Activated naive CD4-positive, alpha-beta T cell treated with anti-CD3 and anti-CD28 coated beads, Interleukin-2, amount 50 U/mL, for 72 hours (primary cell): ENCODE measurements around the gene NLRC5. TPM values are rescaled to one million over a fixed set of nuclear protein-coding genes. Genes with fewer than 3 reads are reported as not detected.
A peak's percentile ranks its signal among the peaks of the same experiment; 100 is the strongest.
"Not testable (repeated sequence)": the region's sequence is repeated elsewhere in the genome, so short reads cannot be mapped to it uniquely, and the experiment has no call there.

Experiments
- ATAC-seq, 2 donors: fragments of 150-1000 bp; cut with Tn5 transposase; 2 replicates each; pipeline ENCODE4 v1.10.0; 2021; ENCODE audit warnings: mild to moderate bottlenecking in 2 of 2, moderate library complexity in 2 of 2
- DNase-seq, 2 donors: peaks; one replicate each; pipeline ENCODE4 v3.0.0; 2021 to 2022; ENCODE audit warnings: low spot score in 2 of 2
- H3K27ac Mint-ChIP-seq, 2 donors: one replicate each; pipeline ENCODE4 v1.8.0; 2022; ENCODE audit warnings: mild to moderate bottlenecking in 2 of 2, mixed read lengths in 2 of 2
- H3K36me3 Mint-ChIP-seq, 2 donors: one replicate each; pipeline ENCODE4 v1.8.0; 2022; ENCODE audit warnings: mixed read lengths in 2 of 2
- H3K9me3 Mint-ChIP-seq, 2 donors: one replicate each; pipeline ENCODE4 v1.8.0; 2022; ENCODE audit warnings: mixed read lengths in 2 of 2
- total RNA-seq, 2 donors: library from RNA; stranded (reverse); gene quantifications; one replicate each; pipeline ENCODE4 v1.2.3, GENCODE V29; 2022

The NLRC5 gene
- total RNA-seq, 2 donors from 2014 or later: 231 to 254 TPM

DNA sequence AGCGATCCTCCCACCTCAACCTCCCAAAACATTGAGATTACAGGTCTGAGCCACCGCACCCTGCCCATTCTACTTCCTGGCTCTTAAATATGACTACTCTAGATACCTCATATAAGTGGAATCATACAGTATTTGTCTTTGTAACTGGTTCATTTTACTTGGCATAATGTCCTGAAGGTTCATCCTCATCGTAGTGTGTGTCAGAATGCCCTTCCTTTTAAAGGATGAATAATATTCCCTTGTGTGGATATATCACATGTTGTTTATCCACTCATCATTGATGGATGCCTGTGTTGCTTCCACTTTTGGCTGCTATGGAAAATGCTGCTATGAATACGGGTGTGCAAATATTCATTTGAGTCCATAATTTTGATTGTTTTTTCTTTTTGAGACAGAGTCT lies 33.3 kb upstream of the NLRC5 start:
- no peak for ATAC-seq
- no peak overlapping the region for H3K27ac Mint-ChIP-seq
- no peak for DNase-seq
- H3K9me3 Mint-ChIP-seq: no peaks in the 10 kb centered on the region
- no peaks in the 10 kb centered on the region for H3K36me3 Mint-ChIP-seq

DNA sequence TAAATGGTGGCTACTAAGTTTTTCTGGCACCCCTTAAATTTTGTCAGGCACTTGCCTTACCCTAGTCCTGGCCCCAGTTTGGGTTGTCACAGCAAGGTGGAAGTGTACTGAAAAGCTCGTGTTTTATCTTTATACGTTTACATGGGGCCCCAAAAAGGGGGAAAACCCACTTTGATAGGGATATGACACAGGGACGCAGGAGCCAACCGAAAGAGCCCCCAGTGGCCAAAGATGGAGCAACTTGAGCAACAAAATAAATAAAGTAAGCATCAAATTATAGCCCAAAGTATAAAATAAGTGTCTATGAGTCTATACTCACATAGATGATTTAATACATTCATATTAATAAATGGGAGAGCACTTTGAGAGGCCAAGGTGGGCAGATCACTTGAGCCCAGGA lies 32.6 kb upstream of the NLRC5 start:
- DNase-seq (no peak), ATAC-seq (no peak)
- Mint-ChIP-seq H3K9me3 (no peaks in the 10 kb centered on the region), H3K27ac (no peak overlapping the region), H3K36me3 (no peaks in the 10 kb centered on the region)

DNA sequence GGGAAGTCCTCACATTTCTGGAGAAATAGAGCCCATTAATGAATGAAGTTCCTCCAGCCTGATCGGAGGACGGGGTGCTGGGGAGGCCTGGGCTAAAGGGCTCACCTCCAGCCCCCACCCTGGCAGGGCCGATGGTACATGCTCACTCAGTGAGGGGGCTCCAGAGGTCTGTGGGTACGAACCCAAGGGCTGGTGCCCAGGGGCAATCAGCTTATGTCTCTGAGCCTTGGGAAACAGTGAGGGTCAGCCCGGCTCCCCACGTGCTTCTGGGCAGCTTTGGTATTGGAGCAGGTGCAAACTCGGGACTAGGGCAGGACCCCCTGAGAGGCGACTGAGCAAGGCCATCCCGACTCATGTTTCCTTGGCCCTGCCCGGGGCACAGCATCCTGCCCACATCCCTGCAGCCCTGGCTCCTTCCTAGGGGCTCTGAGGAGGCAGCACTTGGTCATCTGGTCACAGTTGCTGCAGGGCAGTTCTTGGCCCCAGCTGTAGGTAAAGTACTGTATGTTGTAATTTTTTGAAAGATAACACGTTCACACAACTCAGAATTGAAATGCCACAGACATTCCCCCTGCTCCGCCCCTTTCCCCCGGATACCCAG lies 28.6 kb upstream of the NLRC5 start:
- Mint-ChIP-seq H3K36me3 (no peaks in the 10 kb centered on the region), H3K27ac (no peak overlapping the region), H3K9me3 (no peaks in the 10 kb centered on the region)
- DNase-seq (no peak), ATAC-seq (no peak)

DNA sequence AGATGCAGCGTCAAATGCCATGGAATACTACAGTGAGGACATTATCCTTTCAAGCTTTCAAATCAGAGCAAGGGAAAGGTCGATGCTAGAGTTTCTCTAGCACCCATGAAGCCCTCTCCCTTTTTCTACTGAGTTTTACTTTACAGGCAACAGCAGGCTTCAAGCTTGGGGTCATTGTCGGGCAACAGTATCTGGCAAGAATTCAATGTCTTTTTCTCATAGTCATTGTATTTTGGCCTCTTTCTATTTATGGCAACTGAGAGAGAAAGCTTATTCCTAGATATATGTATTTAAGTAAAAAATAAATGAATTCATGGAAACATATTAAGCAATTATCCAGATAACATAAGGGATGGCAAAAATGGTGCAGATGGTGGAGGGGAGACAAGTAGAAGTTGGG lies 28.0 kb upstream of the NLRC5 start:
- Mint-ChIP-seq H3K27ac (peak overlapping the region in 1 of 2 donors; percentile 60), H3K9me3 (no peaks in the 10 kb centered on the region), H3K36me3 (no peaks in the 10 kb centered on the region)
- DNase-seq (no peak), ATAC-seq (no peak)

DNA sequence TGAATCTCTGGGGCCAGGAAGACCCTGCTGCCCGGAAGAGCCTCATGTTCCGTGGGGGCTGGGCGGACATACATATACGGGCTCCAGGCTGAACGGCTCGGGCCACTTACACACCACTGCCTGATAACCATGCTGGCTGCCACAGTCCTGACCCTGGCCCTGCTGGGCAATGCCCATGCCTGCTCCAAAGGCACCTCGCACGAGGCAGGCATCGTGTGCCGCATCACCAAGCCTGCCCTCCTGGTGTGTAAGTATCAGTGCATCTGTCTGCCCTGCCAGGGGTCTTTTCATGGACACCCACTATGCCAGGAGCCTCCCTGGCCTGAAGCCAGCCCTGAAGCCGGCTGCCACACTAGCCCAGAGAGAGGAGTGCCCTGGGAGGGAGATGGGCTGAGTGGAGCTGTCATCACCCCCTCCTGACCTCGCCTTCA lies 27.5 kb upstream of the NLRC5 start, which contains the start of gene CETP:
TSS of gene CETP (plus strand) at position 100 of the 431 bp plus-strand sequence. CDS start at position 130, 30 bp downstream.
- Mint-ChIP-seq H3K36me3 (no peaks in the 10 kb centered on the region), H3K9me3 (no peaks in the 10 kb centered on the region), H3K27ac (peak within 1 kb of the TSS in 1 of 2 donors; percentile 60)
- ATAC-seq (no peak), DNase-seq (no peak)

DNA sequence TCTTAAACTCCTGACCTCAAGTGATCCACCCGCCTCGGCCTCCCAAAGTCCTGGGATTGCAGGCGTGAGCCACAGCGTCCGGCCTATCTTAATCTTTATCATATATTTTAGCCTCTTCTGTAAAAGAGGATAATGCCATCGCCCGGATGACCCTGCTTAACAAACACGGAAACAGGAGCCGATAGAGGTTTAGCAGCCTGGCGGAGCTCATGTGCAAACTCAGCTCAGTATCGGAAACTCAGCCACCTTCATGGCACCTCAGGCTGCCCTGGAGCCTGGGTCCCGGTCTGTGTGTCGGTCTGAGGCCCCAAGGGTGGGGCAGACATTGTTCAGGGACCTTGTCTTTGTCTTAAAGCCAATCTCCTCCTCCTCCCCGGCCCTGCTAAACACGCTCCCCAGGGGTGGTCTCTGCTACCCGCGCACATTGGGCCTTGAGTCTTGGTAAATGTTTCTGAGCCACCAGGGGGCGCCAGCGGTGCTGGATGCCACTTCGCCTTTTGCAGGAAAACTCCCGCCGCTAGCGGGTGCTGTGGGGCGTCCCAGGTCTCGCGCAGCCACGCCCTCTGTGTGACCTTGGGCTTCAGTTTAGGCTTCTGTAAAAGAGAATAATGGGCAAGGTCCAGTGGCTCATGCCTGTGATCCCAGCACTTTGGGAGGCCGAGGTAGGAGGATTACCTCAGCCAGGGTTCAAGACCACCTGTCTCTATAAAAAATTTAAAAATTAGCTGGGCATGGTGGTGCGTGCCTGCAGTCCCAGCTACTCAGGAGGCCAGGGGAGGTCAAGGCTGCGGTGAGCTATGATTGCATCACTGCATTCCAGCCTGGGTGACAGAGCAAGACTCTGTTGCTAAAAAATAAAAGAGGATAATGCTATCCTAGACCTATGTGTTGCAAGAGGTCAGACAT lies 24.9 kb upstream of the NLRC5 start:
- Mint-ChIP-seq H3K27ac (peak overlapping the region; percentile 57 to 79), H3K9me3 (no peaks in the 10 kb centered on the region), H3K36me3 (no peaks in the 10 kb centered on the region)
- ATAC-seq: peak; percentile 92 to 93
- DNase-seq: peak; percentile 88 to 100

DNA sequence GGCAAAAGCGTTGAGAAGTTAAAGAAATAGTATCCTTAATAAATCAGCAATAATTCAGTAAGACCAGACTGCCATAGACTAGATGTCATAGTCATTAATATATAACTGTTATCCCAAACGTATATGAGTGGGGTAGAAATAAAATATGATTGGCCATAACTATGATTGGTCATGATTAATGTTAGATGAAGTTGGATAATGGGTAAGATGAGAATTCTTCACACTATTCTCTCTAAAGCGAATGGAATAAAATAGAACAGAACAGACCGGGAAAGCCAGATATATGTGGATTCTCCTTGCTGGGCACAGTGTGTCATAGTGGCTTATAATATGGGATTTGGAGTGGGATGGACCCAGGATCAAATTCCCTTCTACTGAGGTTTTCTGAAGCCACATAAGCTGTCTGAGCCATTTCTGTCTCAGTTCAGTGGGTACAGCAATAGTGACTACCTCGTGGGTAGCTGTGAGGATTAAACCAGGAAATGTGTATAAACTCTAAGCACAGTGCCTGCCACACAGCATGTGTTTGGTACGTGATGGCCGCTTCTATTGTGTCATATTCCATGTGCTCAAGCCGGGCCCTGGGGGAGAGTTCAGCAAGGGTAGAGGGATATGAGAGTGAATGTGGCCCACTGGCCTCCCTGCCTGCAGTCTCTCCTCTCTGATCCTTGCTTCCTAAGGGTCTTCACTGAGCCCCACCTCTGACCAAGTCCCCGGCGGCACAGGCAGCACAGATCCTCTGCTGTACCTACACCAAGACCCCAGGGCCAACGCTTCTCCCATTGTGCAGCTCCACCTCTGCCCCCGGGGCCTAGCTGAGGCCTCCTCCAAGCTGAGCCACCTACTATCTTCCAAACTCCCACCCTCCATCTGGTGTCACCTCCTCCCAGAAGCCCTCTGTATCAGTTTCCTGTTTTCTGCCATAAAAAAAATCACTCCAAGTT lies 23.9 kb upstream of the NLRC5 start:
- ATAC-seq: peak in 1 of 2 donors; percentile 41
- peak overlapping the region; percentile 79 to 94 for H3K27ac Mint-ChIP-seq
- no peaks in the 10 kb centered on the region for H3K36me3 Mint-ChIP-seq
- H3K9me3 Mint-ChIP-seq: no peaks in the 10 kb centered on the region
- DNase-seq: no peak

DNA sequence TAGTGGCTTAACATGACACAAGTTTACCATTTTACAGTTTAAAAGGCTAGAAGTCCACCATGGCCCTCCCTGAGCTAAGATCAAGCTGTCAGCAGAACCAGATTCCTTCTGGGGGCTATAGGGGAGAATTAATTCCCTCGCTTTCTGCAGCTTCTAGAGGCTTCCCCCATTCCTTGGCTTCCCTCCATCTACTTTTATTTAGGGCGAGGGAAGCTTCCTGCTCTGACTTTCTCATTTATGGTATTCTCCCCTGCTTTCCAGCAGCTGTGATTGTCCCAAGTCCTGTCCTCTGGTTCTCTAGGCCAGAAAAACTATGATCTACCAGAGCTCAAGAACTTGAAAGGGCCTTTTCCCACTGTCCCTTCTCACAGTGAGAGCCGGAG lies 23.3 kb upstream of the NLRC5 start:
- no peaks in the 10 kb centered on the region for H3K9me3 Mint-ChIP-seq
- peak overlapping the region; percentile 79 to 94 for H3K27ac Mint-ChIP-seq
- H3K36me3 Mint-ChIP-seq: no peaks in the 10 kb centered on the region
- ATAC-seq (no peak), DNase-seq (no peak)

DNA sequence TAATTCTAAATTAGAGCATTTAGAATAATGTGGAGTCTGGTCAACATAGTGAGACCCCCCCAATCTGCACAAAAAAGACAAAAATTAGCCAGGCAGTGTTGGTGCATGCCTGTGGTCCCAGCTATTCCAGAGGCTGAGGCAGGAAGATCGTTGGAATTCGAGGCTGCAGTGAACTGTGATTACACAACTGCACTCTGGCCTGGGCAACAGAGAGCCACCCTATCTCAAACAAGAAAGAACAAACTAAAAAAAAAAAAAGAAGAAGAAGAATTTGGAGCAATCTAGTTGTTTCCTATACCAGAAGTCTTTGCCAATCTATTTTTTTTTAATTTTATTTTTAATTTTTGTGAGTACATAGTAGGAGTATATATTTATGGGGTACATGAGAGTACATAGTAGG lies 21.6 kb upstream of the NLRC5 start:
- H3K27ac Mint-ChIP-seq: no peak overlapping the region
- DNase-seq (no peak), ATAC-seq (no peak)
- no peaks in the 10 kb centered on the region for H3K9me3 Mint-ChIP-seq
- no peaks in the 10 kb centered on the region for H3K36me3 Mint-ChIP-seq

DNA sequence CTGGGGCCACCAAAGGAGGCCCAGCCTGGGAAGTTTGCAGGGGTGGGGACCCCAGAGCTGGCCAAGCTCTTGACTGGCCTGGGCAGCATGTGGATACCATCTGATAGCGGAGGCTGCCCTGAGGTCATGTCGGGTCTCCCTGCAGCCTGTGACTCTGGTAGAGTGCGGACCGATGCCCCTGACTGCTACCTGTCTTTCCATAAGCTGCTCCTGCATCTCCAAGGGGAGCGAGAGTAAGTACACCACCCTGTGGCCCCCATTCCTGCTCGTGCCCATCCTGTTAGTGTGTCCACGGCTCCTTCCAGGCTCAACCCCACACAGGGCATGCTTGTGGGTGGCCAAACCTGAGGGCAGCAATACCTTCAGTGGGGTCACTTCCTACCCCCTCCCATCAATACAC lies 19.6 kb upstream of the NLRC5 start:
- no peaks in the 10 kb centered on the region for H3K36me3 Mint-ChIP-seq
- no peak for DNase-seq
- ATAC-seq: no peak
- no peaks in the 10 kb centered on the region for H3K9me3 Mint-ChIP-seq
- no peak overlapping the region for H3K27ac Mint-ChIP-seq

DNA sequence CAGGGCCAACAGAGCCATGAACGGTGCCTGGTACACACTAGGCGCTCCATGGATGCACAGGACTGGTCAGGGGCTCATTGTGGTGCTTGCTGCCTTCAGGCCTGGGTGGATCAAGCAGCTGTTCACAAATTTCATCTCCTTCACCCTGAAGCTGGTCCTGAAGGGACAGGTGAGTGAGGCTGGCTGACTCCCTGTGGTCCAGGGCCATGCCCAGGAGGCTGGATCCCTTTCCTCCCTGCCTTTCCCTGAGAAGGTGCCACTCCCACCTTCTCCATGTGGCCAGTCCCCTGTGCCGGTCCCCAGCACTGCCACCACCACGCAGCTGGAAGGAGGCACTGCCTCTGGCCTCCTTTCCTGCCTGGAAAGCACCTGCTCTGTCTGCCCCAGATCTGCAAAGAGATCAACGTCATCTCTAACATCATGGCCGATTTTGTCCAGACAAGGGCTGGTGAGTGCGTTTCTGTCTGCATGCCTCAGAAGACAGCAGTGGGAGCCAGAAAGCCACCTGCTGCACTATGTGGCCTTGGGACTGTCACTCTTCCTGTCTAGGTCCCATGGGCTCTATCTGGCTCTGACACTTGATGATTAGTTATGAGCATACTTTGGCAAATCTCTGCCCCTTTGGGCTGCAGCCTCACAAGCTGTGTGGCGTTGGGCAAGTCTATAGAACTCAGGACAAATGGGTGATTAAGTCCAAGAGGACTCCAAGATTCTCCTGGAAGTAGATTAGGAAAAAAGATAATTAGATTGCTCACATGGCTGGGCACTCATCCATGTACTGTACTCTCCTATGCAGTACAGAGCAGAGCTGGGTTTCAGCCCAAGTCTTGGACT lies 18.2 kb upstream of the NLRC5 start:
- Mint-ChIP-seq H3K36me3 (no peaks in the 10 kb centered on the region), H3K9me3 (no peaks in the 10 kb centered on the region), H3K27ac (peak overlapping the region in 1 of 2 donors; percentile 4)
- ATAC-seq: no peak
- DNase-seq: no peak

DNA sequence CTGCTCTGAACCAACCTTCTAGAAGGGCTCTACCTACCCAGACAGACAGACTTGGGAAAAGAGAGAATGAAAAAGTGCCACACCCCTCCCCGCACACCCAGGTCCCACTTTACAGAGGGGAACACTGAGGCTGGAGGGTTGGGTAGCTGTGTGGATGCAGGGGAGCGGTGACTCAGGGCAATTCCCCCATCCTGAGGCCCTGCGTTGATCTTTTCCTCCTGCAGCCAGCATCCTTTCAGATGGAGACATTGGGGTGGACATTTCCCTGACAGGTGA lies 17.7 kb upstream of the NLRC5 start:
- no peak for DNase-seq
- no peak overlapping the region for H3K27ac Mint-ChIP-seq

DNA sequence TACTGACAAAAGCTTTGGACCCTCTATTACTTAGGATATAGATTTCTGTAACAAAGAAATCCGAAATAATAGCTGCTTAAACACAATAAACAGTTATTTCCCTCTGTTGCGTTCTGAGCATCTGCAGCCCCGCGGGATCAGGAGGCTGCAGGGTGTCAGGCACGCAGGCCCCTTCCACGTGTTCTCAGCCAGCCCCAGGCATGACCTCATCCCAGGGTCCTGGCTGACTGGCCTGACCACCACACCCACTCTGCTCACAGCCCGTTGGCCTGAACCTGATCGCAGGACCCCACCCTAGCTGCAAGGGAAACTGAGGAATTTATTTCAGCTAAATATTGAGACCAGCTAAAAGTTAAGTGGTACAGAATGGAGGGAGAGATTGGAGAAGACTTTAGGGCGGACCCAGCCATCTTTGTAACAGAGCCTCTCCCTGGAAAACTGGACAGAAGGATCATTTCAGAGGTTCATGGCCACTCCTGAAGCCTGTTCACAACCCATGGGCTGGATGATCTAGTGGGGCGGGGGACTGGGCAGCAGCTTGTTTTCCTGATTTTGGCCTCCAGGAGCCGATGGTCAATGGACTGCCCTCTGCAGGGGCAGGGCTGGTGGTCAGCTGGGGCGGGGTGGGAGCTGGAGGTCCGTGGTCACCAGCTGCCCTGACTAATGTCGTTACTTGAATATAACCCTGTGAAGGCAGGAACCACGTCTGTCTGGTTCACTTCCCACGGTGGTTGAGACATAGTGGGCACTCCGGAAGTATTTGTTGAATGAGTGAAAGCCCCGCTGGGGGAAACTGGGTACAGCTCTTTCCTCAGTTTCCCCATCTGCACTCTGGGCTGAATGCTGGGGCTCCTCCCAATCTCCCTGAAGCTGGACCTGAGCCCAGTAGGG lies 16.7 kb upstream of the NLRC5 start:
- ATAC-seq: no peak
- no peak for DNase-seq
- Mint-ChIP-seq H3K36me3 (peaks cover 0 to 6% of the 10 kb centered on the region in 2 donors), H3K9me3 (no peaks in the 10 kb centered on the region), H3K27ac (no peak overlapping the region)

More for the DNA sequence above, 17.7 kb upstream of the NLRC5 start:
- ATAC-seq: no peak
- Mint-ChIP-seq H3K36me3 (no peaks in the 10 kb centered on the region), H3K9me3 (no peaks in the 10 kb centered on the region)

DNA sequence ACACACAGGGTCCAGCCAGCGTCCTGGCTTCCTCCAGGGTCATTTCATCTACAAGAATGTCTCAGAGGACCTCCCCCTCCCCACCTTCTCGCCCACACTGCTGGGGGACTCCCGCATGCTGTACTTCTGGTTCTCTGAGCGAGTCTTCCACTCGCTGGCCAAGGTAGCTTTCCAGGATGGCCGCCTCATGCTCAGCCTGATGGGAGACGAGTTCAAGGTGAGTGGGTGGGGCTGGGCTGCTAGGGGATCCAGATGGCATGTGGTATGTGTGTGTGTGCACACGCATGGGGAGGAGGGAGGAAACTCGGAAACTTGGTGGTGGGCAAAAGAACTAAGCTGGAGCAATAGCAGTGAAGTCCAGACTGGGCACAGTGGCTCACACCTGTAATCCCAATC lies 16.1 kb upstream of the NLRC5 start:
- H3K9me3 Mint-ChIP-seq: no peaks in the 10 kb centered on the region
- ATAC-seq (no peak), DNase-seq (no peak)
- H3K27ac Mint-ChIP-seq: no peak overlapping the region
- H3K36me3 Mint-ChIP-seq: peaks cover 0 to 7% of the 10 kb centered on the region in 2 donors

DNA sequence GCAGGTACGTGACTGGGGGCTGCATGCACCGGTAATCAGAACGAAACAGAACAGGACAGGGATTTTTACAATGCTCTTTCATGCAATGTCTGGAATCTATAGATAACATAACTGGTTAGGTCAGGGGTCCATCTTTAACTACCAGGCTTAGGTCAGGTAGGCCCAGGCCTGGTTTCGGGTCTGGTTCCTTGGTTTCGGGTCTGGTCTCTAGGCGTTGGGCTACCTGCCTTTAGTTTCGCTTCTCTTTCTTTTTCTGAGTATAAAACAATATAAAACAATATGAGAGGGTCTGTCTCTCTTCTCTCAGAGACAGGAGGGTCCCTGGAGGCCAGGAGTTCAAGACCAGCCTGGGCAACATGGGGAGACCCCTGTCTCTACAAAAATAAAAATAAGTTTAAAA lies 15.5 kb upstream of the NLRC5 start:
- not testable (repeated sequence) for H3K36me3 Mint-ChIP-seq, ATAC-seq, H3K27ac Mint-ChIP-seq, H3K9me3 Mint-ChIP-seq, DNase-seq
